ENCODE results near the gene TMEM108.

Gene TMEM108

DNA sequence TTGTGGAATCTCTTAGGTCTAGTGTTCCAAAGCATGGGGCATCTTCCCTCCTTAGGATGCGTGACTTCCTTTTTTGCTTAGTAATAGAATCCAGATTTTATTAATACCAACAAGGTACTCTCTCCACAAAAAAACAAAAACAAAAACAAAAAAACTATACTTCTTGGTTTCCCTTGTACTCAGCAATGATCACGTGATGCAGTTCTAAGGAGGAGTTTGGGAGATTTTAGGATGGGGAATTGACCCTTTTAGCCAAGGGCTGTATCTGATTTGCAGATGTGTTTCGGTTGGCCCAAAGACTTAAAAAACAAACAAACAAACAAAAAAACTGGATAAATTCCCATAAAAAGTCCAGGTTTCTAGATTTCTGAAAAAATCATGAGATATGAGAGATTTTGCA, 12.6 kb upstream of the TMEM108 start:
- Histone ChIP-seq H3K9ac (ENCODE audit: low read depth, low read length) (no peak overlapping the region), H3K27ac (ENCODE audit: low read depth, low read length) (no peak overlapping the region), H3K9me3 (ENCODE audit: control insufficient read depth, insufficient read depth, low read length) (no peaks in the 10 kb centered on the region), H3K4me3 (ENCODE audit: low read depth, low read length) (no peak overlapping the region), H3K4me1 (ENCODE audit: control insufficient read depth, insufficient read depth, low read length) (no peaks in the 10 kb centered on the region), H3K36me3 (ENCODE audit: control insufficient read depth, insufficient read depth, low read length) (no peaks in the 10 kb centered on the region), H3K27me3 (ENCODE audit: control insufficient read depth, insufficient read depth, low read length) (no peaks in the 10 kb centered on the region)

GRCh38 chr3:133032301-133032700, 5.9 kb upstream of the TMEM108 start:
- Histone ChIP-seq H3K36me3 (ENCODE audit: control insufficient read depth, insufficient read depth, low read length) (no peaks in the 10 kb centered on the region), H3K27me3 (ENCODE audit: control insufficient read depth, insufficient read depth, low read length) (peaks cover 11% of the 10 kb centered on the region), H3K9me3 (ENCODE audit: control insufficient read depth, insufficient read depth, low read length) (no peaks in the 10 kb centered on the region), H3K4me3 (ENCODE audit: low read depth, low read length) (no peak overlapping the region), H3K9ac (ENCODE audit: low read depth, low read length) (no peak overlapping the region), H3K27ac (ENCODE audit: low read depth, low read length) (no peak overlapping the region), H3K4me1 (ENCODE audit: control insufficient read depth, insufficient read depth, low read length) (peaks cover 33% of the 10 kb centered on the region)

DNA sequence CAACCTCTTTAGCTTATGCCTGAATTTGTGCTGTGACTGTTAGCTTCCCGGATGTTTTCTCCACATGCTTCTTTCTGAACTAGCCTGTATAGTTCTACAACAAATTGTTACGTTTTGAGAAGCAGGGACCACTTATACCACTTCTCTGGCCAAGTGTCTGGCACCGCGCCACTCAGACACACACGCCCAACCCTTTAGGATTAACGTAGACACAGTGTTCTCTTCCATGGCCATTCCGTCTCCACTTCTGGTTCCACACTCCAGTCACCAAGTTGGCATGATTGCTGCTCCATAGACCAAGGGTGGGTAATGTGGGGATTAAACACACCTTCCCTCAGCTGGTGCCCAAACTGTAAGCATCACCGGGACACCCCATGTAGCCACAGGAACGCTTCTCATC, 755 bp upstream of the TMEM108 start:
- Histone ChIP-seq H3K9ac (ENCODE audit: low read depth, low read length) (no peak overlapping the region), H3K27me3 (ENCODE audit: control insufficient read depth, insufficient read depth, low read length) (peaks cover 30% of the 10 kb centered on the region), H3K36me3 (ENCODE audit: control insufficient read depth, insufficient read depth, low read length) (no peaks in the 10 kb centered on the region), H3K4me3 (ENCODE audit: low read depth, low read length) (peak overlapping the region; percentile 71), H3K4me1 (ENCODE audit: control insufficient read depth, insufficient read depth, low read length) (peaks cover 43% of the 10 kb centered on the region), H3K27ac (ENCODE audit: low read depth, low read length) (no peak overlapping the region), H3K9me3 (ENCODE audit: control insufficient read depth, insufficient read depth, low read length) (no peaks in the 10 kb centered on the region)

DNA sequence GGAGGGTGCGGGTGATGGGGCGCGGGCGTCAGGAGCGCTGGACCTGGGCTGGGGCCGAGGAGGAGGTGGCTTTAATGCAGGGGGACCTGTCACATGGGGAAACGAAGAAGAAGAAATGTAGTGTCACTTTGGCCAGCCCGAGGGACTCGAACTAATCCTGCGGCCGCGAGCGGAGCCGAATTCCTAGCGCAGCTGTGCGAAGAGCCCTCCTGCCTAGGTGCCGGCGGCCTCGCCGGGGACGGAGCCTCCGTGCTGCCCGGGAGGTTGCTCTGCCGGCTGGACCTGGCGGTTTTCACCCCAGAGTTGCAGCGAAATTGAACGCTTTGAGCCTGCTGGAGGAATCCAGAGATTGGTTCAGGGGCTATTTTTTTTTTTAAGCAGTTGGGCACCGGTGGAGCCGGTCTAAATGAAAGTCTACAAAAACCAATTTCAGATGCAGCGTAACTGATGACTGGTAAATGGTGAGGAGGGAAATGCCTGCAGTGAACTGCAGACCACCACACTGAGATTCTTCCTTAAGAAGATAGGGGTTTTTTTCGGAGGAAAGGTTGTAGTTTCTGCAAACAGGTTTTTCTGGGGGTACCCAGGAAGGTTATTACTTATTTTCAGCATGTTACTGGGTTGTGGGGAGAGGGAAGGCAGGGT, 662 bp downstream of the TMEM108 start:
- Histone ChIP-seq H3K4me3 (ENCODE audit: low read depth, low read length) (peak overlapping the region; percentile 71), H3K36me3 (ENCODE audit: control insufficient read depth, insufficient read depth, low read length) (no peaks in the 10 kb centered on the region), H3K27ac (ENCODE audit: low read depth, low read length) (no peak overlapping the region), H3K9me3 (ENCODE audit: control insufficient read depth, insufficient read depth, low read length) (no peaks in the 10 kb centered on the region), H3K27me3 (ENCODE audit: control insufficient read depth, insufficient read depth, low read length) (peaks cover 30% of the 10 kb centered on the region), H3K4me1 (ENCODE audit: control insufficient read depth, insufficient read depth, low read length) (peaks cover 38% of the 10 kb centered on the region), H3K9ac (ENCODE audit: low read depth, low read length) (peak overlapping the region; percentile 22; the same call in 1 of the 2 replicates)

- Histone ChIP-seq H3K9me3 (ENCODE audit: control insufficient read depth, insufficient read depth, low read length) (no peaks in the 10 kb centered on the region), H3K36me3 (ENCODE audit: control insufficient read depth, insufficient read depth, low read length) (peaks cover 6% of the 10 kb centered on the region; the same call in 1 of the 2 replicates), H3K9ac (ENCODE audit: low read depth, low read length) (no peak overlapping the region), H3K27me3 (ENCODE audit: control insufficient read depth, insufficient read depth, low read length) (peaks cover 30% of the 10 kb centered on the region), H3K27ac (ENCODE audit: low read depth, low read length) (no peak overlapping the region), H3K4me3 (ENCODE audit: low read depth, low read length) (no peak overlapping the region), H3K4me1 (ENCODE audit: control insufficient read depth, insufficient read depth, low read length) (peaks cover 18% of the 10 kb centered on the region)
Measured at GRCh38 chr3:133040696-133041523, 2.7 kb downstream of the TMEM108 start.

- Histone ChIP-seq H3K27ac (ENCODE audit: low read depth, low read length) (no peak overlapping the region), H3K9ac (ENCODE audit: low read depth, low read length) (no peak overlapping the region), H3K27me3 (ENCODE audit: control insufficient read depth, insufficient read depth, low read length) (peaks cover 27% of the 10 kb centered on the region), H3K36me3 (ENCODE audit: control insufficient read depth, insufficient read depth, low read length) (peaks cover 11% of the 10 kb centered on the region; the same call in 1 of the 2 replicates), H3K4me1 (ENCODE audit: control insufficient read depth, insufficient read depth, low read length) (peaks cover 18% of the 10 kb centered on the region), H3K4me3 (ENCODE audit: low read depth, low read length) (no peak overlapping the region), H3K9me3 (ENCODE audit: control insufficient read depth, insufficient read depth, low read length) (no peaks in the 10 kb centered on the region)
Measured at GRCh38 chr3:133041524-133041829, 3.3 kb downstream of the TMEM108 start.

- H3K4me3 ChIP-seq (ENCODE audit: low read depth, low read length) = no peak overlapping the region
- H3K27me3 ChIP-seq (ENCODE audit: control insufficient read depth, insufficient read depth, low read length) = peaks cover 14% of the 10 kb centered on the region
- H3K4me1 ChIP-seq (ENCODE audit: control insufficient read depth, insufficient read depth, low read length) = peaks cover 15% of the 10 kb centered on the region
- no peak overlapping the region for H3K9ac ChIP-seq (ENCODE audit: low read depth, low read length)
- peaks cover 22% of the 10 kb centered on the region; the same call in 1 of the 2 replicates for H3K36me3 ChIP-seq (ENCODE audit: control insufficient read depth, insufficient read depth, low read length)
- H3K27ac ChIP-seq (ENCODE audit: low read depth, low read length) = no peak overlapping the region
- no peaks in the 10 kb centered on the region for H3K9me3 ChIP-seq (ENCODE audit: control insufficient read depth, insufficient read depth, low read length)
Measured at GRCh38 chr3:133042778-133043177, 4.6 kb downstream of the TMEM108 start.

- no peaks in the 10 kb centered on the region for H3K27me3 ChIP-seq (ENCODE audit: control insufficient read depth, insufficient read depth, low read length)
- peaks cover 22% of the 10 kb centered on the region; the same call in 1 of the 2 replicates for H3K36me3 ChIP-seq (ENCODE audit: control insufficient read depth, insufficient read depth, low read length)
- no peaks in the 10 kb centered on the region for H3K9me3 ChIP-seq (ENCODE audit: control insufficient read depth, insufficient read depth, low read length)
- H3K4me3 ChIP-seq (ENCODE audit: low read depth, low read length) = no peak overlapping the region
- H3K4me1 ChIP-seq (ENCODE audit: control insufficient read depth, insufficient read depth, low read length) = peaks cover 6% of the 10 kb centered on the region
- H3K9ac ChIP-seq (ENCODE audit: low read depth, low read length) = no peak overlapping the region
- no peak overlapping the region for H3K27ac ChIP-seq (ENCODE audit: low read depth, low read length)
Measured at GRCh38 chr3:133047980-133048379, 9.8 kb downstream of the TMEM108 start.

DNA sequence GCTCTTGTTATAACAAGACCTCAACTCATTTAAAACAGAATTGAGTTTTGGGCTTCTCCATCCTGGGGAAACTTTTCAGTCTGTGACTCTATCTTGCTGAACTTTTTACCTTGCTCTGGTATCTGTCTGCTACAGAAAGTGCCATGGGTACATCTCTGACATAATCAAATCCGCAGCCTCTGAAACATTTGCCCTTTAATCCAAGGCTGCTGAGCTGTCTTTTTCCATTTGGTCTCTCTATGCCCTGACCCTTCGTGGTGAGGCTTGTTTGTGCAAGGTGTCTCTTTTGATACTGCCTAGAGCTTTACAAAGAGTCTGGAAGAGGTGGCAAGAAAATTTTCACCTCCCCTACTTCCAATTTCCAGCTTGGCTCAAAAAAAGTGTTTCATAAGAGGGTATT, 11.3 kb downstream of the TMEM108 start:
- H3K36me3 ChIP-seq (ENCODE audit: control insufficient read depth, insufficient read depth, low read length) = peaks cover 20% of the 10 kb centered on the region; the same call in 1 of the 2 replicates
- H3K4me3 ChIP-seq (ENCODE audit: low read depth, low read length) = no peak overlapping the region
- no peak overlapping the region for H3K27ac ChIP-seq (ENCODE audit: low read depth, low read length)
- H3K27me3 ChIP-seq (ENCODE audit: control insufficient read depth, insufficient read depth, low read length) = no peaks in the 10 kb centered on the region
- H3K9me3 ChIP-seq (ENCODE audit: control insufficient read depth, insufficient read depth, low read length) = no peaks in the 10 kb centered on the region
- H3K9ac ChIP-seq (ENCODE audit: low read depth, low read length) = no peak overlapping the region
- H3K4me1 ChIP-seq (ENCODE audit: control insufficient read depth, insufficient read depth, low read length) = peaks cover 13% of the 10 kb centered on the region

- no peak overlapping the region for H3K27ac ChIP-seq (ENCODE audit: low read depth, low read length)
- no peaks in the 10 kb centered on the region for H3K27me3 ChIP-seq (ENCODE audit: control insufficient read depth, insufficient read depth, low read length)
- H3K9ac ChIP-seq (ENCODE audit: low read depth, low read length) = no peak overlapping the region
- H3K4me3 ChIP-seq (ENCODE audit: low read depth, low read length) = no peak overlapping the region
- peaks cover 24% of the 10 kb centered on the region for H3K4me1 ChIP-seq (ENCODE audit: control insufficient read depth, insufficient read depth, low read length)
- no peaks in the 10 kb centered on the region for H3K9me3 ChIP-seq (ENCODE audit: control insufficient read depth, insufficient read depth, low read length)
- H3K36me3 ChIP-seq (ENCODE audit: control insufficient read depth, insufficient read depth, low read length) = peaks cover 17% of the 10 kb centered on the region; the same call in 1 of the 2 replicates
Measured at GRCh38 chr3:133050891-133051290, 12.7 kb downstream of the TMEM108 start.

- Histone ChIP-seq H3K4me3 (ENCODE audit: low read depth, low read length) (no peak overlapping the region), H3K9me3 (ENCODE audit: control insufficient read depth, insufficient read depth, low read length) (no peaks in the 10 kb centered on the region), H3K27me3 (ENCODE audit: control insufficient read depth, insufficient read depth, low read length) (no peaks in the 10 kb centered on the region), H3K36me3 (ENCODE audit: control insufficient read depth, insufficient read depth, low read length) (no peaks in the 10 kb centered on the region), H3K27ac (ENCODE audit: low read depth, low read length) (no peak overlapping the region), H3K4me1 (ENCODE audit: control insufficient read depth, insufficient read depth, low read length) (peaks cover 34% of the 10 kb centered on the region), H3K9ac (ENCODE audit: low read depth, low read length) (no peak overlapping the region)
Measured at GRCh38 chr3:133053532-133053931, 15.3 kb downstream of the TMEM108 start.
